OCI-LY7 (cell line): ENCODE measurements around the gene PRR5L.

Experiments used
- CTCF ChIP-seq: fragments of 200-600 bp; sonication (generic); conservative IDR thresholded peaks from 2 replicates; pipeline ENCODE4 v1.5.1; 2014; ENCODE audit warnings: mild to moderate bottlenecking, antibody characterized with exemption, low read length, moderate library complexity, mixed read lengths
- EZH2phosphoT487 ChIP-seq: fragments of 200-600 bp; sonication (generic); IDR thresholded peaks from 2 replicates; pipeline ENCODE4 v1.6.1; 2018; ENCODE audit warnings: low read depth, borderline replicate concordance, mild to moderate bottlenecking, mixed run types, antibody characterized with exemption, low read length, moderate library complexity, mixed read lengths

DNA sequence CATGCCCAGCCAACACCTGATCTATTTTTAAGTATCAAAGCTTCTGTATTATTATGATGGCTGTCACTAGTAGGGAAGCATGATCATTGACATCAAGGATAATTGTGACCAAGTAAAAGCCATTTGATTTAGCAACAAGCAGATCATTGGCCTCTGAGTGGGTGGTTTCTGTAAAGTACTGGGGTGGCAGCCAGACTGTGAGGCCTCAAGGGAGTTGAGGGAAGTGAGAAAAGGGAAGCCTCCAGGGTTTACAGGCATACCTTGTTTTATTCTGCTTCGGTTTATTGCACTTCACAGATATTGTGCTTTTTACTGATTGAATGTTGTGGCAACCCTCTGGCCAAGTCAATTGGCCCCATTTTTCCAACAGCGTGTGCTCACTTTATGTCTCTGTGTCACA lies 60.1 kb downstream of the PRR5L start:
- no peak for TF ChIP-seq CTCF
- TF ChIP-seq EZH2phosphoT487, result no peak
